ENCODE results near the gene ATP5MG. TPM values are rescaled to one million over a fixed set of nuclear protein-coding genes. Genes with fewer than 3 reads are reported as not detected.
"Not testable (repeated sequence)": the region's sequence is repeated elsewhere in the genome, so short reads cannot be mapped to it uniquely, and the experiment has no call there.

The ATP5MG gene
- total RNA-seq, 1 donor: 31.1 TPM

DNA sequence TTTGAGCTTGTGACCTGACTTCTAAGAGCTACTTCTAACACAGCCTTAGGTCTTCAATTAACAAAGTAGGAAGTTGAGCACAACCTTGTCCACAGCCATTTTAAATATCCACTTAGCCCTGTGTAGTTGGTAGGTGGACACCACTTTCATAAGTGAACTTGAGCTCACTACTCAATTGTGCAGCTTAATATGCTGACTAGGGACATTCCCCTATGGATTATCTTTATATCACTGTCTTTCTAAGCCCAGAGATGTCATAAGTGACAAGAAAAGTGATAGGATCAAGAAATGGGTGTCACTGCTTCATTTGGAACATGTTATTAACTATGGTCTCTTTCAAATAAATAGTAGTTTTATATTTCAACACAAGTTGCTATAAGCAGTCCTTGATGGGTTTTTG is 4.0 kb upstream of the ATP5MG start:
- Histone ChIP-seq H3K27me3 (ENCODE audit: insufficient read depth, low read length) (no peaks in the 10 kb centered on the region), H3K36me3 (ENCODE audit: insufficient read depth, low read length) (peaks cover 43% of the 10 kb centered on the region), H4K20me1 (ENCODE audit: insufficient read depth, low read length) (no peaks in the 10 kb centered on the region), H3K4me2 (ENCODE audit: insufficient read depth, low read length) (no peak overlapping the region), H2AFZ (ENCODE audit: low read length) (no peak overlapping the region), H3K9me3 (ENCODE audit: low read depth, low read length) (no peaks in the 10 kb centered on the region), H3K4me1 (ENCODE audit: insufficient read depth, low read length) (peaks cover 4% of the 10 kb centered on the region), H3K4me3 (ENCODE audit: insufficient read depth, low read length) (no peak overlapping the region), H3K27ac (ENCODE audit: low read depth, low read length) (no peak overlapping the region), H3K79me2 (ENCODE audit: insufficient read depth, low read length) (peaks cover 10% of the 10 kb centered on the region)
- TF ChIP-seq, protein P1, sequence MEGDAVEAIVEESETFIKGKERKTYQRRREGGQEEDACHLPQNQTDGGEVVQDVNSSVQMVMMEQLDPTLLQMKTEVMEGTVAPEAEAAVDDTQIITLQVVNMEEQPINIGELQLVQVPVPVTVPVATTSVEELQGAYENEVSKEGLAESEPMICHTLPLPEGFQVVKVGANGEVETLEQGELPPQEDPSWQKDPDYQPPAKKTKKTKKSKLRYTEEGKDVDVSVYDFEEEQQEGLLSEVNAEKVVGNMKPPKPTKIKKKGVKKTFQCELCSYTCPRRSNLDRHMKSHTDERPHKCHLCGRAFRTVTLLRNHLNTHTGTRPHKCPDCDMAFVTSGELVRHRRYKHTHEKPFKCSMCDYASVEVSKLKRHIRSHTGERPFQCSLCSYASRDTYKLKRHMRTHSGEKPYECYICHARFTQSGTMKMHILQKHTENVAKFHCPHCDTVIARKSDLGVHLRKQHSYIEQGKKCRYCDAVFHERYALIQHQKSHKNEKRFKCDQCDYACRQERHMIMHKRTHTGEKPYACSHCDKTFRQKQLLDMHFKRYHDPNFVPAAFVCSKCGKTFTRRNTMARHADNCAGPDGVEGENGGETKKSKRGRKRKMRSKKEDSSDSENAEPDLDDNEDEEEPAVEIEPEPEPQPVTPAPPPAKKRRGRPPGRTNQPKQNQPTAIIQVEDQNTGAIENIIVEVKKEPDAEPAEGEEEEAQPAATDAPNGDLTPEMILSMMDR (IDR thresholded peaks at IDR 0.05; ENCODE audit: extremely low read depth, low read depth, low read length): no peak
- no peak for DNase-seq (ENCODE audit: insufficient read length, low spot score, missing footprints)

DNA sequence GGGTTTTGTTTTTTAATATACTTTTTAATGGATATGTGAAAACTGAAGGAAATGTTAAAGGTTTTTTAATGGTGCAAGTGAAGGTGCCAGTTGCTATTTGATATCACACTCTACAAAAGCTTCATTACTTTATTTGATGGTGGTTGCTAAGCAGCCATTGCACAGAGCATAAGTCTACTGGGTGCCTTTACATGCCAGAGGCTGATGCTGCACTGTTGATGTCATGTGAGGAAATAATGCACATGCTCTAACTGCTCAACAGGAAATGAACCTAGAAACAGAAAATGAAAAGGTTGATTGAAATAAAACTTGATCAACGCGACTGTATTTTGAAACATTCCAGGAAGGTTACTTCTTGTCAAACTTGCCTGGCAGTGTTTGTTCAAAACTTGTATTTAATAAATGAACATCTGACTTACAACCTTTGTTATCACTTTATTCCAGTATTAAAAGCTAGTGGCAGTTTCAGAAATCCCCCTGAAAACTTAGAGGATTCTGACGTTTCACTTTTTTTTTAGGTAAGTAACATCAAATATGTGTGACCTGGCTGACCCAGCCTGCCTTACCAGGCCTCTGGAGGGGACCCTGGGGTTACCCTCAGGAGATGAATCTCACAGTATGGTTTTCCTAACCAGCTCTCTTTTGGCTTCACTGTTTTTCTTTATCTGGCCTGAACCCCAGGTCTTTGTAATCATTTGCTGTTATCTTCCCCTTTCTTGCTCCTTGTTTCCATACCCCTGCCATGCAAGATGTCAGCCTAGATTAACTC is 2.4 kb upstream of the ATP5MG start:
- no peak overlapping the region for H3K27ac ChIP-seq (ENCODE audit: low read depth, low read length)
- peaks cover 6% of the 10 kb centered on the region for H4K20me1 ChIP-seq (ENCODE audit: insufficient read depth, low read length)
- no peak overlapping the region for H3K4me2 ChIP-seq (ENCODE audit: insufficient read depth, low read length)
- H2AFZ ChIP-seq (ENCODE audit: low read length): no peak overlapping the region
- H3K4me1 ChIP-seq (ENCODE audit: insufficient read depth, low read length): peaks cover 11% of the 10 kb centered on the region
- H3K27me3 ChIP-seq (ENCODE audit: insufficient read depth, low read length): no peaks in the 10 kb centered on the region
- no peak for DNase-seq (ENCODE audit: insufficient read length, low spot score, missing footprints)
- H3K9me3 ChIP-seq (ENCODE audit: low read depth, low read length): no peaks in the 10 kb centered on the region
- H3K36me3 ChIP-seq (ENCODE audit: insufficient read depth, low read length): peaks cover 28% of the 10 kb centered on the region
- H3K4me3 ChIP-seq (ENCODE audit: insufficient read depth, low read length): no peak overlapping the region
- TF ChIP-seq, protein P1 (IDR thresholded peaks at IDR 0.05; ENCODE audit: extremely low read depth, low read depth, low read length): no peak
- peaks cover 26% of the 10 kb centered on the region for H3K79me2 ChIP-seq (ENCODE audit: insufficient read depth, low read length)

DNA sequence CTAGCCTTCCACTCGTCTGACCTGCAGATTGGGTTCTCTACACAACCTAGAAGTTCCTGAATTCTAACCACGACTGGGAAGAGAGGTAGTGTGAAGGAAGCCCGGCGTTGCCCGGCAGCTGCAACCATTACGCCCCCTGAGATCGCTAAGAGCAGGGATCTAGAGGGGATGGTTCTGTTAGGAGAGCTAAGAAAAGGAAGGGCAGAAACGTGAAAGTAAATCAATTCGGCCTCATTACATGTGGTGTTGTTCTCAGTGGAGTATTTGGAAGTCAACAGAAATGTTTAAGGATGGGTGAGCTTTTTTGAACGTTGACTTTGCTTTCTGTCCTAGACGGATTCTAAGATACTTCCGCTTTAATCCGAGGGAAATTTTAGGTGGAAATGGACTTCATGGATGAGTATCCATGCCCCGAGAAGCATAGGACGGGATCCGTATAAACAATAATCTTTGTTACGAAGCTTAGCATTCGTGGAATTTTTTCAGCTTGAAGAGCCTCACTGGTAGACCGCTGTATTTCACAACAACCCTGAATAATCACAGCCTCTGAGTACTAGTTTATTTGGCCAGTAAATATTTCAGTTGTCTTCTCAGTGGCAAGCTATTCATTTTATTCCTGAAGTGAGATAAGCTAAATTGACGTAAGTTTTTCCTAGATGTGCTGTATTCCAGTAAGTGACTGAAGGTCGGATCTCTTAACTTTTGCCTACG is 629 bp downstream of the ATP5MG start:
- H3K4me2 ChIP-seq (ENCODE audit: insufficient read depth, low read length): peak overlapping the region; percentile 91
- peaks cover 23% of the 10 kb centered on the region for H4K20me1 ChIP-seq (ENCODE audit: insufficient read depth, low read length)
- DNase-seq (ENCODE audit: insufficient read length, low spot score, missing footprints): no peak
- H3K9me3 ChIP-seq (ENCODE audit: low read depth, low read length): no peaks in the 10 kb centered on the region
- peak overlapping the region; percentile 92 for H3K4me3 ChIP-seq (ENCODE audit: insufficient read depth, low read length)
- TF ChIP-seq, protein P1 (IDR thresholded peaks at IDR 0.05; ENCODE audit: extremely low read depth, low read depth, low read length): no peak
- peak overlapping the region; percentile 94 for H3K27ac ChIP-seq (ENCODE audit: low read depth, low read length)
- H2AFZ ChIP-seq (ENCODE audit: low read length): peak overlapping the region; percentile 94
- peaks cover 16% of the 10 kb centered on the region for H3K4me1 ChIP-seq (ENCODE audit: insufficient read depth, low read length)
- H3K36me3 ChIP-seq (ENCODE audit: insufficient read depth, low read length): peaks cover 16% of the 10 kb centered on the region
- H3K27me3 ChIP-seq (ENCODE audit: insufficient read depth, low read length): no peaks in the 10 kb centered on the region
- H3K79me2 ChIP-seq (ENCODE audit: insufficient read depth, low read length): peaks cover 56% of the 10 kb centered on the region

DNA sequence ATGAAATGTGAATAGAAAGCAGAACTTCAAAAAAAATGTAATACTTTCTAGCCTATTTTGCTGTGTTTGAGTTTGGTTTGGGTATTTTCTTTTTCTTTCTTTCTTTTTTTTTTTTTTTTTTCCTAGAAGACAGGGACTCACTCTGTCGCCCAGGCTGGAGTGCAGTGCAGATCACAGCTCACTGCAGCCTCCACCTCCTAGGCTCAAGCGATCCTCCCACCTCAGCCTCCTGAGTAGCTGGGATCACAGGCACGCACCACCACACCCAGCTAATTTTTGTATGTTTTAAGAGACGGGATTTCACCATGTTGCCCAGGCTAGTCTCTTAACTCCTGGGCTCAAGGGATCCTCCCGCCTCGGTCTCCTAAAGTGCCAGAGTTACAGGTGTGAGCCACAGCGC is 1.2 kb downstream of the ATP5MG start:
- Histone ChIP-seq H3K27ac (ENCODE audit: low read depth, low read length) (peak overlapping the region; percentile 94), H3K36me3 (ENCODE audit: insufficient read depth, low read length) (peaks cover 20% of the 10 kb centered on the region)

More for the DNA sequence above, 1.2 kb downstream of the ATP5MG start:
- Histone ChIP-seq H3K79me2 (ENCODE audit: insufficient read depth, low read length) (peaks cover 61% of the 10 kb centered on the region), H4K20me1 (ENCODE audit: insufficient read depth, low read length) (peaks cover 23% of the 10 kb centered on the region), H3K4me2 (ENCODE audit: insufficient read depth, low read length) (peak overlapping the region; percentile 91), H3K4me1 (ENCODE audit: insufficient read depth, low read length) (peaks cover 16% of the 10 kb centered on the region), H3K4me3 (ENCODE audit: insufficient read depth, low read length) (peak overlapping the region; percentile 92)
- H2AFZ ChIP-seq (ENCODE audit: low read length); H3K27me3 ChIP-seq (ENCODE audit: insufficient read depth, low read length); H3K9me3 ChIP-seq (ENCODE audit: low read depth, low read length); DNase-seq (ENCODE audit: insufficient read length, low spot score, missing footprints): not testable (repeated sequence)
